ENCODE measurements around the gene CSF3R. TPM values are rescaled to one million over a fixed set of nuclear protein-coding genes. Genes with fewer than 3 reads are reported as not detected.

Gene CSF3R
- under 1 TPM; 0.30 to 0.79 TPM for total RNA-seq

DNA sequence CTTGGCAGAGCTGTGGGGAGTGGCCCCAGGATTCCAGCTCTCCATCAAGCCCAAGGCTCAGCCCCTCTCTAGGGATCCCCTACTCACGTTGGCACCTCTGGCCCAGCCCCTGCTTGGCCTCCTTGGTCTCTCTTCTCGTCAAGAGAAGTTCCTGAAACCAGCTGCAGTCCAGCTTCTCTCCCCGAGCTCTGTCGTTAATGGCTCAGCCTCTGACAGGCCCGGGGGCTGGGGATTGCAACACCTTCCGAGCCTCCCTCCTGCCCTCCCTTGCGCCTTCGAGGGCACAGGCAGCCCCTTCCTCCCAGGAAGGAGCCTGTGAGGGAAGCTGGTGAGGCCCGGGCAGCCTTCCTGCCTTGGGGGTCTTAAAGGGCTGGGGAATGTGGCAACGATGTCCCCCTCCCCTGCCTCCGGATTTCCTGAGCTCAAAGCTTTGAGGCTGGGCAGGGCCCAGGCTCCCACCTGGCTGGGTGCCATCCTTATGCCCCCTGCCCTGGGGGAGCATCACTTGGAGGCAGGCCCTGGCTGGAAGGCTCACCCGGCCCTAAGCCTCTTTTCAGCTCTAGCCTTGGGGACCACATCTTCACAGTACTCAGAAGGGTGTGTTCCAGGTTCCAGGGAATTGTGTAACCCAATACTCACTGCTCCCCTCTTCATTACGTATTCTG lies at the start of gene CSF3R:
TSS of gene CSF3R (minus strand) at position 190 of the 665 bp plus-strand sequence. CDS start 3,417 bp downstream, outside the sequence.
- peak within 1 kb of the TSS; percentile 20 to 75 for H3K4me3 Mint-ChIP-seq
- peaks cover 10% of the 10 kb centered on the region for H3K4me1 Mint-ChIP-seq (ENCODE audit: low read depth)
- no peaks in the 10 kb centered on the region for H3K36me3 Mint-ChIP-seq (ENCODE audit: insufficient read depth in 2 of 2)
- ATAC-seq (replicated peaks in 1 of 2) (no peak), DNase-seq (no peak)
- no peak within 1 kb of the TSS for H3K27ac Mint-ChIP-seq
- no peaks in the 10 kb centered on the region for H3K9me3 Mint-ChIP-seq
- peaks cover 5% of the 10 kb centered on the region for H3K27me3 Mint-ChIP-seq (ENCODE audit: low read depth)

DNA sequence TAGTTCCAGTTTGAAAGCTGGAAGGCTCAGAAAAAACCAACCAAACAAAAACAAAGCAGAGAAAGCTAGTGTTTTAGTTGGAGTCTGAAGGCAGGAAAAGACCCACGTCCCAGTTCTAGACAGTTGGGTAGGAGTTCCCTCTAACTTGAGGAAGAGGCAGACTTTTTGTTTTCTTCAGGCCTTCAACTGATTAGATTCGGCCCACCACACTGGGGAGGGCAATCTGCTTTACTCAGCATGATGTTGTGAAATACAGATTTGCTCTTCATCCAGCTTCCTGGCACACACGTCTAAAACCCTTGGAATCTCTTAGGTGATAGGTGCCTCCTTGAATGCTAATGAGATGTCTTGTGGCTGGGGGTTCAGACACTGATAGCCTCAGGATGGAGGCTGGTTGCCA lies 49.1 kb upstream of the CSF3R start:
- no peaks in the 10 kb centered on the region for H3K36me3 Mint-ChIP-seq (ENCODE audit: insufficient read depth in 2 of 2)

DNA sequence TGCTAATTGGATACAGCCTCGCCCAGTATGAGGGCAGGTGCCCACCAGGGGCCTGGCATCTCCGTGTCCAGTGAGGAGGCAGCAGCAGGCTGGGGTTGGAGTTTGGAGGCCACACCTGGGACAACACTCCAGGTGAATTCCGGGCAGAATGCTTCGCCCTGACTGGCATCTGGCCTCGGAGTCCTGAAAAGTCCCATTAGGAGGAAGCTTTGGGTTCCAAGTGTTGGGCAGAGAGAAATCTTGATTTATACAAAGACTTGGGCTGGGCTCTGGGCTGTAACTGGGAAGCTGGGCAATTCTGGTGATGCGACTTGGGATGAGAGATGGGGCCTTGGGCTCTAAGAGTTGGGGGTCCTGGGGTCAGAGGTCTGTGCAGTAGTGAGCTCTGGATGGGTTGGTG lies 48.1 kb upstream of the CSF3R start:
- Mint-ChIP-seq H3K4me3 (no peak overlapping the region), H3K27ac (no peak overlapping the region)
- no peak for DNase-seq

More for the DNA sequence above, 49.1 kb upstream of the CSF3R start:
- Mint-ChIP-seq H3K27ac (no peak overlapping the region), H3K4me3 (no peak overlapping the region), H3K27me3 (ENCODE audit: low read depth) (peaks cover 21% of the 10 kb centered on the region), H3K4me1 (ENCODE audit: low read depth) (no peaks in the 10 kb centered on the region), H3K9me3 (no peaks in the 10 kb centered on the region)
- DNase-seq (no peak), ATAC-seq (replicated peaks in 1 of 2) (no peak)

DNA sequence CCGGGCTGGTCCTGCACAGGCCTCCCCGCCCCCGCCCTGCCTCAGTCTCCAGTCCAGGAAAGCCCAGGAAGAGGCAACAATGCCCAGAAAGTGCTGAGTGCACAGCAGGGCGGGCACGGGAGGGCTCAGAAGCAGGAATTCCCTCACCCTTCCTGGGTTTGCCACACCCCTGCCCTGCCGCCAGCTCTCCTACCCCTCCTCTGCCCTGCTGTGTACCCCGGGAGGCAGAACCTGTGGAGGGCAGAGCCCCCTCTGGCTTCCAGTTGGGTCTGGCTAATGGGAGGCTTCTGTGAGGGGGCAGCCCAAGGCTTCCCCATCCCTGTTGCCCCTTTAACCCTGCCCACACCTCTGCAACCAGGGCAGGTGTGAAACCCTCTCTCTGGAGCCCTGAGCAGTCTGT lies 47.5 kb upstream of the CSF3R start:
- peaks cover 12% of the 10 kb centered on the region for H3K27me3 Mint-ChIP-seq (ENCODE audit: low read depth)
- no peak for DNase-seq
- H3K27ac Mint-ChIP-seq, result no peak overlapping the region

More for the DNA sequence above, 48.1 kb upstream of the CSF3R start:
- Mint-ChIP-seq H3K9me3 (no peaks in the 10 kb centered on the region), H3K36me3 (ENCODE audit: insufficient read depth in 2 of 2) (no peaks in the 10 kb centered on the region), H3K4me1 (ENCODE audit: low read depth) (no peaks in the 10 kb centered on the region), H3K27me3 (ENCODE audit: low read depth) (peaks cover 15% of the 10 kb centered on the region)
- ATAC-seq (replicated peaks in 1 of 2), result no peak

GRCh38 chr1:36529769-36530260 lies 47.1 kb upstream of the CSF3R start:
- no peaks in the 10 kb centered on the region for H3K4me1 Mint-ChIP-seq (ENCODE audit: low read depth)

More for the DNA sequence above, 47.5 kb upstream of the CSF3R start:
- Mint-ChIP-seq H3K4me1 (ENCODE audit: low read depth) (no peaks in the 10 kb centered on the region), H3K36me3 (ENCODE audit: insufficient read depth in 2 of 2) (no peaks in the 10 kb centered on the region), H3K9me3 (no peaks in the 10 kb centered on the region), H3K4me3 (no peak overlapping the region)
- no peak for ATAC-seq (replicated peaks in 1 of 2)

GRCh38 chr1:36528361-36529349 lies 45.9 kb upstream of the CSF3R start:
- Mint-ChIP-seq H3K27ac (no peak overlapping the region), H3K4me1 (ENCODE audit: low read depth) (peaks cover 11% of the 10 kb centered on the region), H3K27me3 (ENCODE audit: low read depth) (peaks cover 6% of the 10 kb centered on the region), H3K9me3 (no peaks in the 10 kb centered on the region), H3K4me3 (no peak overlapping the region), H3K36me3 (ENCODE audit: insufficient read depth in 2 of 2) (no peaks in the 10 kb centered on the region)
- DNase-seq, result no peak
- ATAC-seq (replicated peaks in 1 of 2), result no peak

More at GRCh38 chr1:36529769-36530260, 47.1 kb upstream of the CSF3R start:
- H3K9me3 Mint-ChIP-seq, result no peaks in the 10 kb centered on the region
- DNase-seq (no peak), ATAC-seq (replicated peaks in 1 of 2) (no peak)
- peaks cover 12% of the 10 kb centered on the region for H3K27me3 Mint-ChIP-seq (ENCODE audit: low read depth)
- H3K27ac Mint-ChIP-seq, result no peak overlapping the region
- no peaks in the 10 kb centered on the region for H3K36me3 Mint-ChIP-seq (ENCODE audit: insufficient read depth in 2 of 2)
- no peak overlapping the region for H3K4me3 Mint-ChIP-seq

GRCh38 chr1:36525166-36525565 lies 42.5 kb upstream of the CSF3R start:
- H3K27ac Mint-ChIP-seq, result no peak overlapping the region
- H3K9me3 Mint-ChIP-seq, result no peaks in the 10 kb centered on the region
- no peaks in the 10 kb centered on the region for H3K27me3 Mint-ChIP-seq (ENCODE audit: low read depth)
- no peak overlapping the region for H3K4me3 Mint-ChIP-seq
- ATAC-seq (replicated peaks in 1 of 2), result no peak
- peaks cover 14% of the 10 kb centered on the region for H3K4me1 Mint-ChIP-seq (ENCODE audit: low read depth)
- no peak for DNase-seq
- H3K36me3 Mint-ChIP-seq (ENCODE audit: insufficient read depth in 2 of 2), result no peaks in the 10 kb centered on the region

DNA sequence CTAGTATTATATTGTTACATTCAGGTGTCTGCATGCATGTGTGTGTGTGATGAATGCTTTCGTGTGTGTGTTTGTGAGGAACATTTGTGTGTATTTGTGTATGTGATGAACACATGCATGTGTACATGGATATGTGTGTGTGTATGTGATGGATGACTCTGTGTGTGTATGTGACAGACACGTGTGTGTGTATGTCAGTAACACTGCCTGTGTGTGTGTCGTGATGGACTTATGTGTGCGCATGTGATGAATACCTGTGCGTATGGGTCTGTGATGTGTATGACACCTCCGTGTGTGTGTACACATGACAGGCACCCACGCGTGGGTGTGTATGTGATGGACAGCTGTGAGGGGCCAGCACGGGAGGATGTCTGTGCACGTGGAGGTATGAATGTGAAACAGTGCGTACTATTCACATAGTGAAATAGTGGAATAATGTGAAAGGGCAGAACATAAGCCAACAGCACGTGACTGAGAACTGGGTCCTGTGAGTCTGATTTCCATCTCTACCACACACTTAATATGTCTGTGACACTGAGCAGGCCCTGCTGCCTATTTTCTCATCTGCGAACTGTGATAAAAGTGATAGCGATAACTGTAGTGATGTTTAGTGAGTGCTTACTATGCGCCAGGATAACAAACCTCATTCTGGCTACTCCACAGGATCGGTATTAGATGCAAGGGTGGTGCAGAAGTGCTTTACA lies 41.8 kb upstream of the CSF3R start:
- no peaks in the 10 kb centered on the region for H3K27me3 Mint-ChIP-seq (ENCODE audit: low read depth)
- peaks cover 14% of the 10 kb centered on the region for H3K4me1 Mint-ChIP-seq (ENCODE audit: low read depth)
- ATAC-seq (replicated peaks in 1 of 2) (no peak), DNase-seq (no peak)
- H3K27ac Mint-ChIP-seq, result no peak overlapping the region
- H3K36me3 Mint-ChIP-seq (ENCODE audit: insufficient read depth in 2 of 2), result no peaks in the 10 kb centered on the region
- peak overlapping the region; percentile 43 to 48 for H3K4me3 Mint-ChIP-seq
- no peaks in the 10 kb centered on the region for H3K9me3 Mint-ChIP-seq

GRCh38 chr1:36523850-36524249 lies 41.1 kb upstream of the CSF3R start:
- Mint-ChIP-seq H3K36me3 (ENCODE audit: insufficient read depth in 2 of 2) (no peaks in the 10 kb centered on the region), H3K9me3 (no peaks in the 10 kb centered on the region), H3K4me1 (ENCODE audit: low read depth) (peaks cover 14% of the 10 kb centered on the region), H3K4me3 (peak overlapping the region; percentile 43 to 48), H3K27me3 (ENCODE audit: low read depth) (no peaks in the 10 kb centered on the region), H3K27ac (peak overlapping the region; percentile 83)
- ATAC-seq (replicated peaks in 1 of 2) (peak; percentile 75 to 83), DNase-seq (peak; percentile 20 to 27)

- H3K4me3 Mint-ChIP-seq, result no peak overlapping the region
- H3K9me3 Mint-ChIP-seq, result no peaks in the 10 kb centered on the region
- DNase-seq (no peak), ATAC-seq (replicated peaks in 1 of 2) (no peak)
- H3K27me3 Mint-ChIP-seq (ENCODE audit: low read depth), result no peaks in the 10 kb centered on the region
- no peaks in the 10 kb centered on the region for H3K36me3 Mint-ChIP-seq (ENCODE audit: insufficient read depth in 2 of 2)
- peaks cover 14% of the 10 kb centered on the region for H3K4me1 Mint-ChIP-seq (ENCODE audit: low read depth)
- H3K27ac Mint-ChIP-seq, result no peak overlapping the region
Observed at GRCh38 chr1:36523230-36523495, 40.5 kb upstream of the CSF3R start.

- Mint-ChIP-seq H3K27ac (no peak overlapping the region), H3K9me3 (no peaks in the 10 kb centered on the region), H3K36me3 (ENCODE audit: insufficient read depth in 2 of 2) (no peaks in the 10 kb centered on the region), H3K4me1 (ENCODE audit: low read depth) (peaks cover 14% of the 10 kb centered on the region), H3K27me3 (ENCODE audit: low read depth) (no peaks in the 10 kb centered on the region), H3K4me3 (no peak overlapping the region)
- ATAC-seq (replicated peaks in 1 of 2), result no peak
- DNase-seq, result no peak
Observed at GRCh38 chr1:36522461-36523229, 39.9 kb upstream of the CSF3R start.

GRCh38 chr1:36522021-36522420 lies 39.3 kb upstream of the CSF3R start:
- no peaks in the 10 kb centered on the region for H3K9me3 Mint-ChIP-seq
- no peak overlapping the region for H3K4me3 Mint-ChIP-seq
- DNase-seq (no peak), ATAC-seq (replicated peaks in 1 of 2) (no peak)
- no peak overlapping the region for H3K27ac Mint-ChIP-seq
- no peaks in the 10 kb centered on the region for H3K36me3 Mint-ChIP-seq (ENCODE audit: insufficient read depth in 2 of 2)
- no peaks in the 10 kb centered on the region for H3K27me3 Mint-ChIP-seq (ENCODE audit: low read depth)
- H3K4me1 Mint-ChIP-seq (ENCODE audit: low read depth), result peaks cover 14% of the 10 kb centered on the region
